ENCODE data around the gene TMEM183A. TPM values are rescaled to one million over a fixed set of nuclear protein-coding genes. Genes with fewer than 3 reads are reported as not detected.

Gene TMEM183A
- polyA plus RNA-seq, 1 of the 3 experiments (the other 2 are of a cell fraction), result 47.9 TPM

GRCh38 chr1:203026031-203026665 is 19.0 kb downstream of the TMEM183A start, which contains the start of gene PPFIA4 (continued):
- TF ChIP-seq IRF3 (IDR thresholded peaks at IDR 0.05; ENCODE audit: low read depth, low read length) (no peak), YY1 (IDR thresholded peaks at IDR 0.05; ENCODE audit: low read depth) (peak; percentile 86), USF1 (IDR thresholded peaks at IDR 0.05; ENCODE audit: borderline replicate concordance, low read depth) (peak; percentile 91), MXI1 (IDR thresholded peaks at IDR 0.05; ENCODE audit: low read depth, low read length) (peak; percentile 51; the same call in 1 of the 2 replicates), SMC3 (IDR thresholded peaks at IDR 0.05; ENCODE audit: low read depth, low read length) (no peak), NFIC (IDR thresholded peaks at IDR 0.05; ENCODE audit: borderline replicate concordance) (no peak), PBX3 (IDR thresholded peaks at IDR 0.05) (no peak), EZH2phosphoT487 (IDR thresholded peaks at IDR 0.05; ENCODE audit: borderline replicate concordance, low read depth) (no peak), TCF12 (IDR thresholded peaks at IDR 0.05) (no peak), GABPA (IDR thresholded peaks at IDR 0.05; ENCODE audit: low read depth) (no peak), TAF1 (IDR thresholded peaks at IDR 0.05; ENCODE audit: borderline replicate concordance, low read depth, low read length) (peak; percentile 17; the same call in 1 of the 2 replicates), SIN3A (IDR thresholded peaks at IDR 0.05; ENCODE audit: borderline replicate concordance, low read depth, low read length) (peak; percentile 55; the same call in 1 of the 2 replicates), TEAD4 (IDR thresholded peaks at IDR 0.05; ENCODE audit: borderline replicate concordance, insufficient read depth) (no peak), CTCF (IDR thresholded peaks at IDR 0.05) (no peak), RAD21 (IDR thresholded peaks at IDR 0.05; ENCODE audit: low read length) (peak; percentile 45)

Data from SK-N-SH (cell line).